CD4-positive, alpha-beta T cell treated with Interferon gamma for 1 hour (primary cell): ENCODE results near the gene LRFN4.

Source experiments
- DNase-seq: peaks from one replicate; pipeline ENCODE4 v3.0.0-alpha.2; 2020

The LRFN4 gene

DNA sequence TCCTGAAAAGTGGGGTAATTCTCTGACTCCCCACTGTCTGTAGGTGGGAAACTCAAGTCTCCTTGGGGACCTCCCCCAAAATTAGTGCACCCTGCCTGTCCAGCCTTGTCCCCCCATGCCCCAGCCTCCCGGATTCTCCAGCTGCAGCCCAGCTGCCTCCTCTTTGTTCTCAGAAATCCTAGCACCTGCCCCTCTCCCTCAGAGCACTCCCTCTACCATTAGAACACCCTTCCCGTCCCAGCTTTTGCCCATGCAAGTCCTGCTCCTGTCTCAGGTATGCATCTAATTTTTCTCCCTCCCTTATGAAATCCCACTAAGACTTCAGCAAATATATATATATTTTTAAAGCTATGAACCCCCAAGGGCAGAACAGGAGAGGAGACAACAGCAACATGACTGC is 37.3 kb downstream of the LRFN4 start:
- no peak for DNase-seq

DNA sequence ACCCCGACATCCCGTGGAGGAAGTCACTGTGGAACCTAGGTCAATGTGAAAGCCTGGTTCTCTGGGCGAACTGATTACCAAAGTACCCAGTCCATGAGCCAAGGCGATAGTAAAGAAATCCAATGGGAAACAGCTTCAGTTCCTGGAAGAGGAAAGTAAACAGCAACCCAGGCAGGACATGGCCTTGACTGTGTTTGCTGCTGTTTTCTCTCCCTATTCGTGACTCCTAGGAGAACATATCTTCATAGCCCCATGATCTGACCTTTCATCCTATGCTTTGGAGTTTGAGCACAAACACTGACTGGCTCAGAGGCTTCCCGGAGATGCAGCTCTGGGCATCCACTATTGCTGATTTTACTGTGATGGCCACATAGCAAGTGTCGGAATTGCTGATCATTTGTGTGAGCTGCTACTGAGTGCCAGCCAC is 45.1 kb downstream of the LRFN4 start:
- DNase-seq = no peak

DNA sequence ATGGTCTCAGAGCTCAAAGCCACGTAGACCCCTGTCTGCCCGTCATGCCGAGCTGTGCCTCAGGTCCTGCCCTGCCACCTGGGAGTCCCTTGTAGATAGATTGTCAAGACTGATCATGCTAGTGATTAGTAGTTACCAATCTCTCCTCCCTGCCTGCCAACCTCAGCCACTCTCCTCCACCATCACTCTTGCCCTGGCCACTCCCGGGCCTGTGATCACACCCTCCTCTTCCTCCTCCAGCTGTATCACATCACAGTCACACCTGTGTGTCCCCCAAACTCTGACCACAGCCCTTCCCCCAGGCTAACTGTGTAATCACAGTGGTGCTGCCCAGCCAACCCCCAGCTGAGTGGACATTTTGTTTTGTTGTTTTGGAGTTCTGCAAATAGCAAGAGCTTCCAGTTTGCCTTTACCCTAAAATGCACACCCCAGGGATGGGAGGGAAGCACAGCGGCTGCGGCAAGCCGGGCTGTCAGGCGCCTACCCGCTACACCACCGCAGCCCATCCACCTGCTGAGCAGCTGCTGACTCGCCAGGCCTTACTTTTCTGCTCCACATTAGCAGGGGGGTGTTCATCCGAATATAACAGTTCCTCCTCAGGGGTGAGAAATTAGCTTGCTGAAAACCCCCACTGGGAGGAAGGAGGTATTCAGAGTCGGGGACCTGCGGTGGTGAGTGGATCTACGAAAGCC is 45.8 kb downstream of the LRFN4 start:
- DNase-seq = no peak

DNA sequence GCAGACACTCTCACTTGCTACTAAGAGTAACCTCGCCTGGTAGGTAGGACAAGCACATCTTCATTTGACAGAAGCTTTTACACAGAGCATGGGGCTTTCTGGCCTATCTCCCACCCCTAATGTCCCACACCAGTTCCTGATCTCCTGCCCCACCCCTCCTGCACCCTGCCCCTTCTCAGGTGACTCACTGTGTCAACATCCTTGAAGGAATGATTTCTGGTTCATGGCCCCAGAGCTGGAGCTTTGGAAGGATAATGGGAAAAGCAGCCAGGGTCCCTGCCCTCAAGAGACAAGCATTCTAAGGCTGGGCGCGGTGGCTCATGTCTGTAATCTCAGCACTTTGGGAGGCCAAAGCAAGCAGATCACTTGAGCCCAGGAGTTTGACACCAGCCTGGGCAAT is 47.2 kb downstream of the LRFN4 start:
- no peak for DNase-seq

DNA sequence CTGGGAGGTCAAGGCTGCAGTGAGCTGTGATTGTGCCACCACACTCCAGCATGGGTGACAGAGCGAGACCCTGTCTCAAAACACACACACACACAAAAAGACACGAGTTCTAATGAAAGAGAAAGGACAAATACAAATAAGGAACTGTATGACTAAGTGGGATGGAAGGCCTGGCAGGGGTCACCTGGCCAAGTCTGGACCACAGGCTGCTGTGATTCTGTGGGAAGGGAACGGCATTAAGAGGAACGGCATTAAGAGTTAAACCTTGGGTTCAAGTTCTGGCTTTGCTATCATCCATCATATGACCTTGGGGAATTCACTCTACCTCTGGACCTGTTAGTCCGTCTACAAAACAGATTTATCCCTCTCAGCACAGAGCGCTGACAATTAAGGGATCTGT is 47.7 kb downstream of the LRFN4 start:
- DNase-seq = no peak

DNA sequence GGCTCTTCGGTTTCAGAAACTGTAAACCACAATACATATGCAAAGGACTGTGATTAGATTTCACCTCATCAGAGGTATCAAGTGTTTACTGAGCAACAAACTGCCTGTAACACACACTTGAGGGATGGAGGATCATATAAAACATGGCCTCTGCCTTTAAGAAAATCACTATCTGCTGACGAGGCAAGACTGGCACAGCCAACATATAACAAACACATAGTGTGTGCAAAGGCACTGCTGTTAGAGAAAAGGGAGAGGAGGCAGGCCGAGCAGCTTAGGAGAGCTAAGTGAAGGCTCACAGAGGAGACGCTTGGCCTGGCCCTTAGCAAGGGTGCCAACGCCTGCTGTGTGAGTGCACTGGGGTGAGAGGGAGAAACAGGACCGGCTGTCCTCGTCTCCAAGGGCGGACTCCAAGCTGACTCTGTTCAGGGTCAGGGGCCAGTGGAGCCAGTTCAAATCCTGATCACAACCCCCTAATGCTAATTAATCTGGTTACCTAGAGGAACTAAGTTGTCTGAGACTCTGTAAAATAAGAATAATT is 48.2 kb downstream of the LRFN4 start:
- DNase-seq = no peak

DNA sequence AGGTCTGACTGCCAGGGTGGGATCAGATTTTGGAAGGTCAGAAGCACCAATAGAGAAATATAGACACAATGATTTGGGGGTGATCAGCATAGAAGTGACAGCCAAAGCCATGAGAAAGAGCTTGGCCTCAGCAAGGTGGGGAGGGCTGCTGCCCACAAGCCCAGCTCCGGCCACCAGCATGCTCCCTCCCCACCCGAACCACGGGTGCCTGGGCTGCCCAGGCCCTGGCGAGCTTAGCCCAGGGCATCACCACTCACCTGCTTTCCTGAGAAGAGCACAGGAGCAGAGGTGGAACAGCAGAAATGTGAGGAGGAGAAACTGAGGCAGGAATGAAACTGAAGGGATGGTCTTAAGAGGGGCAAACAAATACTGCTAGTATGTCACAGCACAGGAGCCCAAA is 48.8 kb downstream of the LRFN4 start:
- DNase-seq = no peak

DNA sequence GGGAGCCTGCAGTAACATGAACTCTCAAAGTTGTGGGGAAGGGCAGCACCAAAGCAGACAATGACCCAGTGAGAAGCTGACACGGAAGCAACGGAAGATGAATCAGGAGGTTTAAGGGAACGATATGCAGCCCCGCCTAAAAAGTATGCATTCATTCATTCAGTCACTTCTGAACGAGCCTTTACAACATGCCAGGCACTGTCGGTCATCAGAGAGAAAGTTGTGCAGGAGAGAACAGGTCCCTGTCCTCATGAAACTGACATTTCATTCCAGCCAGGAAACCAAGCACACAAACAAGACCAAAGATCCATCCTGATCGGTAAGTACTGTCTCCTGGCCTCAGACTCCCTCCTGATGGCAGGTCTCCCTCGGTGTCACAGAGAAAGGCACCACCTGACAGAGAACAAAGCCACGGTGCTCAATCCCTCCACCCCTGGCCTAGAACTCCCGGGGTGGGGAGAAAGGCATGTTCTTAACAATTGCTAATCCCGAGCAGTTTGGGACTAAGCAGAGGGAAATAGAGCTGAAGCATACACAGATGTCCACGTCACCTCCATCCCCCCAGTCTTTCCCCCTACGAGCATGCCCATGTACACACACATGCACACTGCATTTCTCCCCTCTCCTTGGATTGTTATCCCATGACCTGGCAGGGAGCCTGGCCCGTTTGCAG is 49.3 kb downstream of the LRFN4 start:
- no peak for DNase-seq

DNA sequence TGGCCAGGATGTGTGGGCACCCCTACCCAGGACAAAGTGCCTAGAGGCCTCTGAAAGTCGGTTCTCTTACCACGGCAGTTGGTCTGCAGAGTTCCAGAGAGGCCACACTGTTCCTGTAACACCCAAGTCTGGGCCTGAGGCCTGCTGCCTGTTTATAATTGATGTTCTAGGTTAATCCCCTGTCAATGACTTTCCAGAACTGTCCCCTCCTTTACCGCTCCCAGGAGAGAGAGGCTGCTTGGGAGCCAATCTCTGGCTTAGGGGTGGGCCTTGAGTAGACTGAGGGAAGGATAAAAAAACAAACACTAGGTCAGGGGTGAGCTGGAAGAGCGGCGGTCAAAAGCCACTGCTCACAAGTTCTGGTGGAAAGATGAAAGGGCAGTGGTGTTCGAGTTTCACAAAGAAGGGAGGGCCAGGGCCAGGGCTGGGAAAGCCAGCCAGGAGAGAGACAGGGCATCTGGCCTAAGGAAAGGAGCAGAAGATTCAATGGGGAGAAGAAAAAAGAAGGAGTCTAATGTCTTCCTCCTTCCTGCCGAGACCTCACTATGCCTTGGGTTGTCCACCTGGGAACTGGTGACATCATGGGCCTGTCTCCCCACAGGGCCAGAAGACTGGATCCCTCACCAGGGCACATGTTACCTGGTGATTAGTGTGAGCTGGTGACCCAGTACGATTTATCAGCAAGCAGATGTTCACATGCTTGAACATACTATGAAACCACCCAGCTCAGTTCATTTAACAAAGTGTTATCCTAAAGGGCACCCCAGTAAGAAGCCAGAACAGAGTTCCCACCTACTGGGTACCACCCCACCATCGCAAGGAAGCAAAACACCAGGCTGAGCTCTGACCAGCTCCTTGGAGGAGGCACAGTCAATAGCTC is 51.1 kb downstream of the LRFN4 start:
- DNase-seq = no peak

DNA sequence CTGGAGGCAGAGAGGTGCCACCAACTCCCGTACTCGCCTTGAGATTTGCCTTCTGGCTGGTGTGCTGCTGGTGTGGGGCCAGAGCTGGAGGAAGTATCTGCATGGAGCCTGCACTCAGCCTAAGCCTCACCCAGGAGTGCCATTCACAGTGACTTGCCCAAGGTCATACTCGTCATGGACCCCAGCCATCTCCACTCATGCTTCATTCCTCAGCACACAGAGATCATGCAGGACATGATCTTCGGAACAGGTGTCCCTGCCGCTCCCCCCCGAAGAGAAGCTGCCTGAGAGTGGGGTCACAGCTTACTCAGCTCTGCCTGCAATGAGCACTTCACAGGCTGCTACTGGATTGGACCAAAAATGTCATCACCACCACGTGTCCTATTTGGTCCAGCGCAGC is 52.3 kb downstream of the LRFN4 start:
- DNase-seq = no peak

DNA sequence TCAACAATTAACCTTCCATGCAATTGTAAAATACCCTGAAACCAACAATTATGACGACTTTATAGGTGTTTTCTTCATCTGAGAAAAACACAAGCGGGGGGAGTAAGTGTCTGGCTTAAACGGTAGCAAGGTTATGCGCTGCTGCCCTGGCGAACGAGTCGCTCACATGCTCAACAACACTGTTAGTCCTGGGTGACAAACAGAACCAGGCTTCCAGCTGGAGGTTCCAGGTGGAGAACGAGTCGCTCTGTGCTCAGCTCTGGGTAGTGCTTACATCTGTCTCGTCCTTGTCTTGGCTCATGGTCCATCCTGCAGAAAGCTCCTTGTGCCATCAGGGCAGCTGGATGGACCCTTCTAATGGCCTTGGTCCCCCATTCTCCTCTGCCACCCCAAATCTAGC is 53.2 kb downstream of the LRFN4 start:
- no peak for DNase-seq
